Neural progenitor cell (in vitro differentiated cells): ENCODE results near the gene FANCD2. TPM values are rescaled to one million over a fixed set of nuclear protein-coding genes. Genes with fewer than 3 reads are reported as not detected.
"Not testable (repeated sequence)": the region's sequence is repeated elsewhere in the genome, so short reads cannot be mapped to it uniquely, and the experiment has no call there.

Source experiments
- DNase-seq: peaks from one replicate; pipeline ENCODE4 v3.0.0-alpha.2; 2016; ENCODE audit warnings: low spot score
- H2AFZ ChIP-seq: fragments of 200-600 bp; sonication (generic); replicated peaks from 2 replicates; pipeline ENCODE4 v1.6.1; 2016; ENCODE audit warnings: antibody characterized with exemption
- H3F3A ChIP-seq: fragments of 200-600 bp; sonication (generic); 2 replicates; pipeline ENCODE4 v1.6.1; 2016; ENCODE audit warnings: antibody characterized with exemption, low read depth
- H3K27ac ChIP-seq: fragments of 200-600 bp; sonication (generic); 2 replicates; pipeline ENCODE4 v1.5.1; 2016; ENCODE audit warnings: mild to moderate bottlenecking
- H3K27me3 ChIP-seq: fragments of 200-600 bp; sonication (generic); 2 replicates; pipeline ENCODE4 v1.6.1; 2016; ENCODE audit warnings: mild to moderate bottlenecking, moderate library complexity
- H3K36me3 ChIP-seq: fragments of 200-600 bp; sonication (generic); 2 replicates; pipeline ENCODE4 v1.5.1; 2016
- H3K4me1 ChIP-seq: fragments of 200-600 bp; sonication (generic); 2 replicates; pipeline ENCODE4 v1.6.1; 2016; ENCODE audit warnings: mixed run types
- H3K4me2 ChIP-seq: fragments of 200-600 bp; sonication (generic); 2 replicates; pipeline ENCODE4 v1.6.1; 2016
- H3K4me3 ChIP-seq: fragments of 200-600 bp; sonication (generic); 2 replicates; pipeline ENCODE4 v1.5.1; 2016
- H3K79me2 ChIP-seq: fragments of 200-600 bp; sonication (generic); 2 replicates; pipeline ENCODE4 v1.6.1; 2016; ENCODE audit warnings: low read depth
- H3K9ac ChIP-seq: fragments of 200-600 bp; sonication (generic); 2 replicates; pipeline ENCODE4 v1.6.1; 2016
- H3K9me3 ChIP-seq: fragments of 200-600 bp; sonication (generic); 2 replicates; pipeline ENCODE4 v1.5.1; 2016; ENCODE audit warnings: low read depth
- H4K20me1 ChIP-seq: fragments of 200-600 bp; sonication (generic); 2 replicates; pipeline ENCODE4 v1.6.1; 2016; ENCODE audit warnings: low read depth
- H3K27ac Mint-ChIP-seq: 3 replicates; pipeline ENCODE4 v1.8.0; 2021; ENCODE audit warnings: mixed read lengths
- H3K27me3 Mint-ChIP-seq: 2 replicates; pipeline ENCODE4 v1.8.0; 2022; ENCODE audit warnings: low read depth, mild to moderate bottlenecking, inconsistent platforms, moderate library complexity, mixed read lengths; ENCODE audit not compliant: insufficient read depth
- H3K36me3 Mint-ChIP-seq: 3 replicates; pipeline ENCODE4 v1.8.0; 2021; ENCODE audit warnings: mixed read lengths
- H3K4me1 Mint-ChIP-seq: 3 replicates; pipeline ENCODE4 v1.8.0; 2021; ENCODE audit warnings: mixed read lengths
- H3K4me3 Mint-ChIP-seq: 3 replicates; pipeline ENCODE4 v1.8.0; 2021; ENCODE audit warnings: mild to moderate bottlenecking, moderate library complexity, mixed read lengths
- H3K9me3 Mint-ChIP-seq: 3 replicates; pipeline ENCODE4 v1.8.0; 2020; ENCODE audit warnings: mixed read lengths
- CTCF ChIP-seq: fragments of 200-600 bp; sonication (generic); IDR thresholded peaks from 2 replicates; pipeline ENCODE4 v1.5.1; 2017; ENCODE audit warnings: antibody characterized with exemption, mild to moderate bottlenecking
- EZH2 ChIP-seq: fragments of 200-600 bp; sonication (generic); IDR thresholded peaks from 2 replicates; pipeline ENCODE4 v1.6.1; 2017; ENCODE audit warnings: antibody characterized with exemption, mild to moderate bottlenecking, moderate library complexity
- EZH2phosphoT487 ChIP-seq: fragments of 200-600 bp; sonication (generic); IDR thresholded peaks from 2 replicates; pipeline ENCODE4 v1.6.1; 2017; ENCODE audit warnings: antibody characterized with exemption
- total RNA-seq: library from RNA; depleted of rRNA; stranded (reverse); fragments of >200 nt; gene quantifications from 2 replicates; pipeline ENCODE4 v1.2.3, GENCODE V29; 2015; ENCODE audit warnings: low replicate concordance

FANCD2 gene
- total RNA-seq, 1 donor from 2014 or later, result 117 TPM

GRCh38 chr3:10121064-10121463 is 94.8 kb downstream of the FANCD2 start:
- H3K27ac ChIP-seq, result no peak overlapping the region
- Mint-ChIP-seq H3K4me1 (peaks cover 11% of the 10 kb centered on the region), H3K27me3 (peaks cover 2% of the 10 kb centered on the region), H3K9me3 (no peaks in the 10 kb centered on the region), H3K4me3 (no peak overlapping the region), H3K27ac (no peak overlapping the region), H3K36me3 (peaks cover 13% of the 10 kb centered on the region)
- H3K4me1 ChIP-seq, result peaks cover 6% of the 10 kb centered on the region
- H3K36me3 ChIP-seq, result no peaks in the 10 kb centered on the region
- H3K27me3 ChIP-seq, result no peaks in the 10 kb centered on the region
- no peak overlapping the region for H3K4me2 ChIP-seq
- no peak overlapping the region for H3K9ac ChIP-seq
- TF ChIP-seq CTCF, result no peak
- no peak for TF ChIP-seq EZH2
- no peak for TF ChIP-seq EZH2phosphoT487
- H3K79me2 ChIP-seq, result peaks cover 73% of the 10 kb centered on the region
- no peak overlapping the region for H2AFZ ChIP-seq
- H4K20me1 ChIP-seq, result peaks cover 36% of the 10 kb centered on the region
- no peak overlapping the region for H3K4me3 ChIP-seq
- H3F3A ChIP-seq, result no peaks in the 10 kb centered on the region
- DNase-seq, result no peak
- no peaks in the 10 kb centered on the region for H3K9me3 ChIP-seq

- no peak overlapping the region for H3K27ac Mint-ChIP-seq
- DNase-seq, result no peak
- peaks cover 26% of the 10 kb centered on the region for H3K36me3 Mint-ChIP-seq
- H3K4me3 ChIP-seq, result no peak overlapping the region
- H3K27me3 ChIP-seq, result no peaks in the 10 kb centered on the region
- H3K4me3 Mint-ChIP-seq, result no peak overlapping the region
- peaks cover 26% of the 10 kb centered on the region for H4K20me1 ChIP-seq
- H3K4me1 Mint-ChIP-seq, result peaks cover 2% of the 10 kb centered on the region
- no peaks in the 10 kb centered on the region for H3K9me3 ChIP-seq
- H3K36me3 ChIP-seq, result no peaks in the 10 kb centered on the region
- H3K79me2 ChIP-seq, result peaks cover 56% of the 10 kb centered on the region
- H3F3A ChIP-seq, result no peaks in the 10 kb centered on the region
- no peak overlapping the region for H3K9ac ChIP-seq
- peaks cover 2% of the 10 kb centered on the region for H3K27me3 Mint-ChIP-seq
- no peak for TF ChIP-seq CTCF
- TF ChIP-seq EZH2, result no peak
- no peak for TF ChIP-seq EZH2phosphoT487
- no peak overlapping the region for H3K27ac ChIP-seq
- H2AFZ ChIP-seq, result no peak overlapping the region
- H3K9me3 Mint-ChIP-seq, result no peaks in the 10 kb centered on the region
- no peaks in the 10 kb centered on the region for H3K4me1 ChIP-seq
- no peak overlapping the region for H3K4me2 ChIP-seq
These were observed 96.5 kb downstream of the FANCD2 start for GRCh38 chr3:10122724-10123123.

DNA sequence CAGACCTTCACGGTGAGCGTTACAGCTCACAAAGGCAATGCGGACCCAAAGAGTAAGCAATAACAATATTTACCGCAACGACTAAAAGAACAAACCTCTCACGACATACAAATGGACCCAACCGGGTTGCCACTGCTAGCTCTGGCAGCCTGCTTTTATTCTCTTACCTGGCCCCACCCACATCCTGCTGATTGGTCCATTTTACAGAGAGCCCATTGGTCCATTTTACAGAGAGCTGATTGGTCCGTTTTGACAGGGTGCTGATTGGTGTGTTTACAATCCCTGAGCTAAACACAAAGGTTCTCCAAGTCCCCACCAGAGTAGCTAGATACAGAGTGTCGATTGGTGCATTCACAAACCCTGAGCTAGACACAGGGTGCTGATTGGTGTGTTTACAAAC is 109.6 kb downstream of the FANCD2 start:
- H3K9me3 Mint-ChIP-seq, H3K4me2 ChIP-seq, H3K36me3 Mint-ChIP-seq, H3K79me2 ChIP-seq, H3K9me3 ChIP-seq, H4K20me1 ChIP-seq, H3K27me3 Mint-ChIP-seq, H2AFZ ChIP-seq, H3K27ac ChIP-seq, H3K9ac ChIP-seq, H3K4me1 ChIP-seq, H3F3A ChIP-seq, H3K4me3 Mint-ChIP-seq, DNase-seq, H3K27ac Mint-ChIP-seq, H3K4me3 ChIP-seq, H3K36me3 ChIP-seq, H3K27me3 ChIP-seq, H3K4me1 Mint-ChIP-seq: not testable (repeated sequence)

GRCh38 chr3:10136426-10137005 is 110.3 kb downstream of the FANCD2 start:
- H3K27me3 ChIP-seq, result no peaks in the 10 kb centered on the region
- no peaks in the 10 kb centered on the region for H3K36me3 ChIP-seq
- TF ChIP-seq EZH2 (no peak), EZH2phosphoT487 (no peak), CTCF (no peak)
- Mint-ChIP-seq H3K4me3 (no peak overlapping the region), H3K27me3 (peaks cover 5% of the 10 kb centered on the region), H3K36me3 (no peaks in the 10 kb centered on the region), H3K27ac (no peak overlapping the region), H3K4me1 (no peaks in the 10 kb centered on the region), H3K9me3 (no peaks in the 10 kb centered on the region)
- H3F3A ChIP-seq, result no peaks in the 10 kb centered on the region
- no peaks in the 10 kb centered on the region for H3K9me3 ChIP-seq
- no peak overlapping the region for H3K4me3 ChIP-seq
- no peak overlapping the region for H3K4me2 ChIP-seq
- H4K20me1 ChIP-seq, result no peaks in the 10 kb centered on the region
- no peak overlapping the region for H3K9ac ChIP-seq
- no peaks in the 10 kb centered on the region for H3K79me2 ChIP-seq
- H2AFZ ChIP-seq, result no peak overlapping the region
- H3K27ac ChIP-seq, result no peak overlapping the region
- DNase-seq, result no peak
- H3K4me1 ChIP-seq, result no peaks in the 10 kb centered on the region
